CD4-positive, CD25-positive, alpha-beta regulatory T cell (primary cell): ENCODE measurements around the gene FKBP6. TPM values are rescaled to one million over a fixed set of nuclear protein-coding genes. Genes with fewer than 3 reads are reported as not detected.
A peak's percentile ranks its signal among the peaks of the same experiment; 100 is the strongest.
"Not testable (repeated sequence)": the region's sequence is repeated elsewhere in the genome, so short reads cannot be mapped to it uniquely, and the experiment has no call there.

Experiments used
- ATAC-seq, 2 donors: fragments of 150-1000 bp; cut with Tn5 transposase; one replicate each; pipeline ENCODE4 v1.10.0; 2021; ENCODE audit warnings: low read depth in 2 of 2, moderate number of reproducible peaks in 2 of 2, moderate library complexity in 1 of 2
- DNase-seq, 3 donors: peaks; one replicate each; pipeline versions ENCODE4 v3.0.0 to v3.0.0-alpha.2; 2012 to 2022; ENCODE audit warnings: mixed read lengths in 1 of 3
- H3K27ac ChIP-seq: one replicate; pipeline ENCODE4 v1.7.0; 2013; ENCODE audit warnings: mild to moderate bottlenecking, low read length; ENCODE audit not compliant: insufficient read depth, poor library complexity, severe bottlenecking
- H3K27me3 ChIP-seq: one replicate; pipeline ENCODE4 v1.7.0; 2013; ENCODE audit warnings: low read length; ENCODE audit not compliant: control insufficient read depth, insufficient read depth
- H3K36me3 ChIP-seq: one replicate; pipeline ENCODE4 v1.7.0; 2013; ENCODE audit warnings: mild to moderate bottlenecking, low read length, moderate library complexity; ENCODE audit not compliant: control insufficient read depth, insufficient read depth
- H3K4me1 ChIP-seq: 2 replicates; pipeline ENCODE4 v1.7.0; 2013; ENCODE audit warnings: mild to moderate bottlenecking, low read length; ENCODE audit not compliant: insufficient read depth, control insufficient read depth, poor library complexity, severe bottlenecking
- H3K4me3 ChIP-seq: one replicate; pipeline ENCODE4 v1.7.0; 2013; ENCODE audit warnings: low read depth, mild to moderate bottlenecking, low read length, moderate library complexity
- H3K9me3 ChIP-seq, 2 experiments: 1 replicate in 1 of 2; 2 replicates in 1 of 2; pipeline ENCODE4 v1.7.0; 2013; ENCODE audit warnings: low read length in 2 of 2, mild to moderate bottlenecking in 1 of 2, moderate library complexity in 1 of 2; ENCODE audit not compliant: control insufficient read depth in 2 of 2
- H3K27ac Mint-ChIP-seq, 3 donors: one replicate each; pipeline ENCODE4 v1.8.0; 2020 to 2022; ENCODE audit warnings: mild to moderate bottlenecking in 3 of 3, mixed read lengths in 3 of 3, moderate library complexity in 2 of 3
- H3K27me3 Mint-ChIP-seq: one replicate; pipeline ENCODE4 v1.8.0; 2022; ENCODE audit warnings: mild to moderate bottlenecking, mixed read lengths
- H3K36me3 Mint-ChIP-seq: one replicate; pipeline ENCODE4 v1.8.0; 2020; ENCODE audit warnings: mixed read lengths
- H3K4me1 Mint-ChIP-seq, 4 donors: one replicate each; pipeline ENCODE4 v1.8.0; 2020 to 2022; ENCODE audit warnings: mixed read lengths in 4 of 4, mild to moderate bottlenecking in 1 of 4
- H3K4me3 Mint-ChIP-seq, 4 donors: one replicate each; pipeline ENCODE4 v1.8.0; 2020 to 2022; ENCODE audit warnings: mild to moderate bottlenecking in 4 of 4, mixed read lengths in 4 of 4, moderate library complexity in 3 of 4
- H3K9me3 Mint-ChIP-seq, 7 donors: one replicate each; pipeline ENCODE4 v1.8.0; 2020 to 2022; ENCODE audit warnings: mixed read lengths in 7 of 7, mild to moderate bottlenecking in 3 of 7, moderate library complexity in 2 of 7
- polyA plus RNA-seq, 4 donors: library from polyadenylated mRNA; unstranded; fragments of 300-500 nt; fragmentation: Illumina TruSeq; gene quantifications; one replicate each; pipeline ENCODE4 v1.2.3, GENCODE V29; 2021
- total RNA-seq: library from RNA; stranded (reverse); gene quantifications from one replicate; pipeline ENCODE4 v1.2.3, GENCODE V29; 2022

The FKBP6 gene
- total and polyA plus RNA-seq, 5 donors from 2014 or later = not detected

DNA sequence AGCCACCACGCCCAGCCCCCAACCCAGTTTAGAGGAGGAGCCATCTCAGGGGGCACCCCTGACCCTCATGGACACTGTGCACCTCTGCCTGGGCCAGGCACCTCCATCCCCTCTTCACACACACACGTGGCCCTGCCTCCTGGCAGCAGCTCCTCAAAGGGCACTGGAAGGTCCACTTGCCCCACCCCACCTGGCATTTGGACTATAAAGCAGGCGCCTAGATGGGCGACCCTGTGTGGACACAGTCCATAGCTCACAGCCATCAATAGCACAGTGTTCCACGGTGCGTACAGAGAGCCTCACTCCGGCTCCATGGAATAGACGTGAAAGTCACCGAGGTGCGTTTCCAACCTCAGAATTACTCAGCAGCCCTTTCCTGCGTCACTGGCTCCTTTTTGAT, 41.0 kb downstream of the FKBP6 start:
- H3K9me3 Mint-ChIP-seq = peaks cover 0 to 3% (median 0%) of the 10 kb centered on the region in 7 donors
- H3K36me3 ChIP-seq = no peaks in the 10 kb centered on the region
- peaks cover 0 to 3% (median under 1%) of the 10 kb centered on the region in 4 donors for H3K4me1 Mint-ChIP-seq
- H3K9me3 ChIP-seq = no peaks in the 10 kb centered on the region
- peaks cover 4% of the 10 kb centered on the region for H3K27me3 Mint-ChIP-seq
- DNase-seq (no peak), ATAC-seq (no peak)
- peak overlapping the region in 1 of 3 donors; percentile 21 for H3K27ac Mint-ChIP-seq
- H3K36me3 Mint-ChIP-seq = no peaks in the 10 kb centered on the region
- no peaks in the 10 kb centered on the region for H3K27me3 ChIP-seq
- H3K4me3 Mint-ChIP-seq = no peak overlapping the region
- H3K4me1 ChIP-seq = no peaks in the 10 kb centered on the region
- H3K27ac ChIP-seq = no peak overlapping the region
- no peak overlapping the region for H3K4me3 ChIP-seq

DNA sequence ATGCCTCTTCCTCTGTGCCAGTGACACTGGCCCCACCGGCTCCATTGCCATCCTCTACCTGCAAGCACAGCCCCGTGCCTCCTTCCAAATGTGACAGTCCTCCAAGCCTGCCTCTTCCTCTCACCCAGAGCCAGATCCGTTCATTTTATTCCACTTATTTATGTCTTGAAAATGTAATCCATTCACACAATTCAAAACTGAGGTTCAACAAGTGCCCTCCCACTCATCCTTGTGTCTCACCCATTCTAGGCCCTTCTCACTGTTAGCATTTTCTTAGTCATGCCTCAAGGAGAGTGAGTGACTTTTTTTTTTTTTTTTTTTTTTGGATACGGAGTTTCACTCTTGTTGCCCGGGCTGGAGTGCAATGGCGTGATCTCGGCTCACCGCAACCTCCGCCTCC, 41.7 kb downstream of the FKBP6 start:
- Mint-ChIP-seq H3K27me3 (peaks cover 9% of the 10 kb centered on the region), H3K27ac (peak overlapping the region in 1 of 3 donors; percentile 21), H3K9me3 (peaks cover 0 to 5% (median 0%) of the 10 kb centered on the region in 7 donors), H3K4me3 (no peak overlapping the region), H3K4me1 (peaks cover 0 to 3% (median under 1%) of the 10 kb centered on the region in 4 donors), H3K36me3 (no peaks in the 10 kb centered on the region)
- H3K9me3 ChIP-seq = no peaks in the 10 kb centered on the region
- no peaks in the 10 kb centered on the region for H3K27me3 ChIP-seq
- H3K36me3 ChIP-seq = no peaks in the 10 kb centered on the region
- ATAC-seq (no peak), DNase-seq (no peak)
- no peak overlapping the region for H3K4me3 ChIP-seq
- no peaks in the 10 kb centered on the region for H3K4me1 ChIP-seq
- H3K27ac ChIP-seq = no peak overlapping the region

DNA sequence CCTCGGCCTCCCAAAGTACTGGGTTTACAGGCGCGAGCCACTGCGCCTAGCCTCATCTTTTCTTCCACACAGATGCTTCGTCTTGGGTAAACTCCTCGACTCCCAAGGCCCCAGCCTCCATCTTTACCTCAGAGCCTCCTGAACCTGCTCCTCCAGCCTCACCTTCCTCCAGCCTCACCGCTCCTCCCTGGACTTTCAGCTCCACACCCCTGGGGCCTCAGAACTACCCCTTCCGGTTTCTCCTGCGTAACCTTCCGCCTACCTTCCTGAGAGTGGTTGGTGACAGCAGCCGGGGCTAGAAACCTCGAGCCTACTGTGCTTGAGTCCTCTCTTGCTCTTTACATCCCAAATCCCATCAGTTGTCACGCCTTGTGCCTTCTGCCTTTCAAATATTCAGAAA, 45.8 kb downstream of the FKBP6 start:
- no peak overlapping the region for H3K27ac Mint-ChIP-seq
- H3K36me3 ChIP-seq = no peaks in the 10 kb centered on the region
- no peaks in the 10 kb centered on the region for H3K9me3 ChIP-seq
- peaks cover 0 to 5% (median 0%) of the 10 kb centered on the region in 7 donors for H3K9me3 Mint-ChIP-seq
- H3K4me1 Mint-ChIP-seq = peaks cover 0 to 6% (median 0%) of the 10 kb centered on the region in 4 donors
- peaks cover 31% of the 10 kb centered on the region for H3K27me3 Mint-ChIP-seq
- H3K4me3 Mint-ChIP-seq = no peak overlapping the region
- no peaks in the 10 kb centered on the region for H3K4me1 ChIP-seq
- H3K27me3 ChIP-seq = no peaks in the 10 kb centered on the region
- DNase-seq = no peak
- H3K36me3 Mint-ChIP-seq = no peaks in the 10 kb centered on the region
- no peak for ATAC-seq
- no peak overlapping the region for H3K4me3 ChIP-seq
- no peak overlapping the region for H3K27ac ChIP-seq

DNA sequence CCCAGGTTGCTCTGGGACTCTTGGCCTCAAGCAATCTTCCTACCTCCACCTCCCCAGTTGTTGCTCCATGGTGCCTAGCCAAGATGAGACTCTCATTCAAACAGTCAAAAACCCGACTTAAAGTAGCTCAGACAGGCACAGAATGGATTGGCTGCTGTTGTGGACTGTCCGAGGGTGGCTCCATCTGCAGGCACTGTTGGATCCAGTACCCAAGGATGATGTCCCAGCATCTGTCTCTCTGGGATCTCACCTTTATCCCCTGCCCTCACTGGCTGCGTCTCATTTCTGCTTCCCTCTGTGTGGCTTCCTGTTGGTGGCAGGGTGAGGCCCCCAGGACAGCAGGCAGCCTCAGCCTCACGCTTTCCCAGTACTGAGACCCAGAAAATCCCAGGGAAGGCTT, 48.3 kb downstream of the FKBP6 start:
- ATAC-seq, H3K4me3 ChIP-seq, H3K36me3 Mint-ChIP-seq, H3K4me1 ChIP-seq, DNase-seq, H3K27ac Mint-ChIP-seq, H3K9me3 Mint-ChIP-seq, H3K36me3 ChIP-seq, H3K27me3 ChIP-seq, H3K9me3 ChIP-seq, H3K27ac ChIP-seq, H3K4me3 Mint-ChIP-seq, H3K4me1 Mint-ChIP-seq: not testable (repeated sequence)
- H3K27me3 Mint-ChIP-seq = peaks cover 35% of the 10 kb centered on the region

DNA sequence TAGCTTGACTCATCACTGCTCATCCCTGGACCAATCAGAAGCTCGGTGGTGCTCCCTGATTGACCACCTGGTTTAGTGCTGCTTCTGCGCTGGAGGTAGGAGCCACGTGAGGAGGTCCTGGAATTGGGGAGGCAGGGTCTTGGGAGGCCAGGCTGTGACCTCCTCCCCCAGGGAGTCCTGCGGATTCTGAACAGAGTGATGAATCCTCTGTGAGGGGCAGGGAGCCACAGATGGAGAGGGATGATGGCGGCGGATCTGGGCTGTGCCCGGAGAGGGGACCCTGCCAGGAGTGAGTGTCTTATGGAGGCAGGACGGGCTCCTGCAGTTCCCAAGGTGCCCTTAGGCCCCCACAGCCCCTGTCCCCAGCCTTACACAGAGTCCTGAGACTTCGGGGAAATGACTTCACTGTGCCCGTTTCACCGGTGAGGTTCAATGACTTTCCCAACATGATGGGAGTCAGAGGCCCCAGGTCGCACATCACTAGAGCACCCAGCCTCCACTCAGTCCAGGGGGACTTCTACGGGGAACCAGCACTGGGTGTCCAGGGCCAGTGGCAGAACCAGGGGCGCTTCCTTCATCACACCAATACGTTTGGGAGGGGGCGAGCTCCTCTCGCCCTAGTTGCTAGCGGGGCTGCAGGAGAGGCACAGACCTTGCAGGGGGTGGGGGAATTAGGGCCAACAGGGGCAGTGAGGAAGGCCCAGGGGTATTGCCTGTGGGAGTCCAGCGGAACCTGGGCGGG, 48.9 kb downstream of the FKBP6 start:
- H3K27me3 ChIP-seq = no peaks in the 10 kb centered on the region
- H3K27me3 Mint-ChIP-seq = peaks cover 40% of the 10 kb centered on the region

DNA sequence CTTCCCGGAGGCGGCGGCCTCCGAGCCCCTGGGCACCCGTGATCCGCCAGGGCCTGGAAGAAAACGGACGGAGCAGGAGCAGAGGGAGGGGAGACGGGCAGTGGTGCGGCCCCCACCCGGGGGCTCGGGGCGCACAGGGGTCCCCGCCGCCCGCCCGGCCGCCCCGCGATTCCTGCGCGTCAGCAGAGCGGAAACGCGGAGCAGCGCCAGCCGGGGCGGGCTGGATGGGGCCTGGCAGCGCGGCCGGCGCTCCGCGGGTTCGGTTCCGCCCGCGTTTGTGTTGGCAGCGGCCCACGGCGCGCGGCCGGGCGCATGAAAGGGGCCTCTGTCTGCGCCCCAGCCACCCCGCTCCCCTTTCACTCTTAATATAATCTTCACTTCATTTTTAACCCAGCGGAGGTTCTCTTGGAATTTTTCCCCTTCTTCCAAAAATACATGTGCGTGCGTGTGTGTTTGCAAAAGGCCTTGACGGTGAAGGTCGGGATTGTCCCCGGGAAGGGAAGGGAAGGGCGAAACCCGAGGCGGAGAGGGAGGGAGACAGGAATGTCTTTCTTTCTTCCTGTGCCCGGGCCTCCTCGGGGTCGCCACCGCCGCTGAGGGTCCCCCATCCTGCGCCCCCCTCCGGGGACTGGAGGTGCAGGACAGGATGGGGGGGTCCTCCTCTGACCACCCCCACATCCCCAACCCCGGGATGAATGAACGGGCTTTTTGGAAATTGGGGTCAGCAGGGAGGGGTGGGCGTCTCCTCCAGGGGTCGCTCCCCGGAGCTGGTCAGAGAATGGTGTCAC, 49.6 kb downstream of the FKBP6 start:
- ATAC-seq, H3K9me3 ChIP-seq, H3K27me3 ChIP-seq, H3K4me1 ChIP-seq, H3K27ac Mint-ChIP-seq, DNase-seq, H3K4me3 Mint-ChIP-seq, H3K27ac ChIP-seq, H3K36me3 ChIP-seq, H3K9me3 Mint-ChIP-seq, H3K4me1 Mint-ChIP-seq, H3K36me3 Mint-ChIP-seq, H3K4me3 ChIP-seq: not testable (repeated sequence)
- H3K27me3 Mint-ChIP-seq = peaks cover 40% of the 10 kb centered on the region

More for the DNA sequence above, 48.9 kb downstream of the FKBP6 start:
- Mint-ChIP-seq H3K9me3 (peaks cover 0 to 2% (median 0%) of the 10 kb centered on the region in 7 donors), H3K4me3 (peak overlapping the region in 1 of 4 donors; percentile 38), H3K27ac (no peak overlapping the region), H3K36me3 (no peaks in the 10 kb centered on the region), H3K4me1 (peaks cover 0 to 4% (median 0%) of the 10 kb centered on the region in 4 donors)
- no peak overlapping the region for H3K27ac ChIP-seq
- no peak overlapping the region for H3K4me3 ChIP-seq
- no peaks in the 10 kb centered on the region for H3K36me3 ChIP-seq
- no peak for DNase-seq
- no peaks in the 10 kb centered on the region for H3K9me3 ChIP-seq
- H3K4me1 ChIP-seq = no peaks in the 10 kb centered on the region
- no peak for ATAC-seq

DNA sequence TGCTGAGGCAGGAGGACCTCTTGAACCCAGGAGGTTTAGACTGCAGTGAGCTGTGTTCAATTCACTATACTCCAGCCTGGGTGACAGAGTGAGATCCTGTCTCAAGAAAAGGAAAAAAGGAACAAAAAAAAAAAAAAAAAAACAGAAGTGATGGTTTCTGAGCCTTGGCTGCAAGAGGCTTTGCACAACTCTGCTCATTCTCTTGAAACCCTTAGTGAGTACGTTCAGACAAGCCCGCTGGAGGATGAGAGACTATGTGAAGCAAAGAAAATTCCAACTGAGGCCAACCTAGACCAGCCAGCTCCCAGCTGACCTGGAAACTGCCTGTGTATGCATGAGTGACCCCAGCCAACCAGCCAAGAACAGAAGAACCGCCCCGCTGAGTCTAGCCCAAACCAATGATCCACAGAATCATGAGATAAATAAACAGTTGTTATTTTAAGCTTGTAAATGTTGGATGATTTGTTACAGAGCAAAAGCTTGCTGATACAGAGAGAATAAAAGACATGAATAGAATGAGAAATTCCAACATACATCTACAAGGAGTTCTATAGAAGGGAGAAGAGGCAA, 55.1 kb downstream of the FKBP6 start:
- H3K4me3 ChIP-seq = no peak overlapping the region
- peaks cover 16% of the 10 kb centered on the region for H3K27me3 Mint-ChIP-seq
- peaks cover 10 to 11% of the 10 kb centered on the region in 2 experiments for H3K9me3 ChIP-seq
- no peak overlapping the region for H3K4me3 Mint-ChIP-seq
- peaks cover 0 to 26% (median 4%) of the 10 kb centered on the region in 7 donors for H3K9me3 Mint-ChIP-seq
- no peaks in the 10 kb centered on the region for H3K36me3 ChIP-seq
- H3K27ac ChIP-seq = no peak overlapping the region
- H3K4me1 ChIP-seq = no peaks in the 10 kb centered on the region
- peaks cover 3% of the 10 kb centered on the region for H3K36me3 Mint-ChIP-seq
- peak overlapping the region in 1 of 3 donors; percentile 67 for H3K27ac Mint-ChIP-seq
- H3K27me3 ChIP-seq = no peaks in the 10 kb centered on the region
- ATAC-seq (no peak), DNase-seq (no peak)
- H3K4me1 Mint-ChIP-seq = no peaks in the 10 kb centered on the region
